Endodermal cell (in vitro differentiated cells): ENCODE measurements around the gene COTL1. TPM values are rescaled to one million over a fixed set of nuclear protein-coding genes. Genes with fewer than 3 reads are reported as not detected.

ENCODE experiments used
- DNase-seq: peaks from one replicate; pipeline ENCODE4 v3.0.0-alpha.2; 2017
- H3K27ac ChIP-seq: 2 replicates; pipeline ENCODE4 v1.5.1; 2013; ENCODE audit warnings: mild to moderate bottlenecking, low read depth, low read length, moderate library complexity
- H3K27me3 ChIP-seq: 2 replicates; pipeline ENCODE4 v1.6.1; 2013; ENCODE audit warnings: mild to moderate bottlenecking, low read length, moderate library complexity; ENCODE audit not compliant: insufficient read depth, control insufficient read depth, poor library complexity, severe bottlenecking
- H3K36me3 ChIP-seq: 2 replicates; pipeline ENCODE4 v1.7.0; 2013; ENCODE audit warnings: mild to moderate bottlenecking, low read length, moderate library complexity; ENCODE audit not compliant: control insufficient read depth, insufficient read depth
- H3K4me1 ChIP-seq: one replicate; pipeline ENCODE4 v1.7.0; 2013; ENCODE audit warnings: low read length; ENCODE audit not compliant: control insufficient read depth, insufficient read depth
- H3K4me3 ChIP-seq: 2 replicates; pipeline ENCODE4 v1.5.1; 2013; ENCODE audit warnings: mild to moderate bottlenecking, low read length, moderate library complexity
- H3K9ac ChIP-seq: 2 replicates; pipeline ENCODE4 v1.6.1; 2013; ENCODE audit warnings: mild to moderate bottlenecking, low read length, moderate library complexity; ENCODE audit not compliant: poor library complexity, severe bottlenecking; ENCODE audit errors: extremely low read depth
- H3K9me3 ChIP-seq: 2 replicates; pipeline ENCODE4 v1.6.1; 2013; ENCODE audit warnings: mild to moderate bottlenecking, low read length, moderate library complexity; ENCODE audit not compliant: control insufficient read depth
- H3K27ac Mint-ChIP-seq: 2 replicates; pipeline ENCODE4 v1.8.0; 2020; ENCODE audit warnings: mixed read lengths
- H3K27me3 Mint-ChIP-seq: 2 replicates; pipeline ENCODE4 v1.8.0; 2021; ENCODE audit warnings: mild to moderate bottlenecking, mixed read lengths; ENCODE audit not compliant: insufficient read depth
- H3K36me3 Mint-ChIP-seq: 2 replicates; pipeline ENCODE4 v1.8.0; 2020; ENCODE audit warnings: low read depth, mixed read lengths
- H3K4me1 Mint-ChIP-seq: 2 replicates; pipeline ENCODE4 v1.8.0; 2020; ENCODE audit warnings: mixed read lengths
- H3K4me3 Mint-ChIP-seq: 2 replicates; pipeline ENCODE4 v1.8.0; 2020; ENCODE audit warnings: mild to moderate bottlenecking, moderate library complexity, mixed read lengths
- H3K9me3 Mint-ChIP-seq: 2 replicates; pipeline ENCODE4 v1.8.0; 2020; ENCODE audit warnings: mild to moderate bottlenecking, mixed read lengths
- WGBS, 2 experiments: methylation state at CpG; one replicate each; pipeline versions ENCODE4 v1.1.5 to v1.1.7; 2013; ENCODE audit warnings: missing lambda C conversion rate in 2 of 2, mixed read lengths in 1 of 2; ENCODE audit not compliant: insufficient coverage in 1 of 2, insufficient read length in 1 of 2; 5-methylcytosine and 5-hydroxymethylcytosine counted together
- total RNA-seq, 2 donors: library from RNA; stranded (reverse); fragmentation: NEBNext Ultra II Directional in 1 of 2; extraction: Animal tissue kit (Norgen Biotek cat#: 25700) in 1 of 2; gene quantifications; 2 replicates in 1 of 2; 3 replicates in 1 of 2; pipeline ENCODE4 v1.2.1, GENCODE V29; 2021
- TF ChIP-seq, protein P1 (sequence below): fragments of 200-600 bp; sonication (generic); conservative IDR thresholded peaks from 2 replicates; pipeline ENCODE4 v1.5.0; 2021; ENCODE audit warnings: antibody characterized with exemption, mild to moderate bottlenecking

The COTL1 gene
- total RNA-seq, 2 donors from 2014 or later: 33.4 to 34.9 TPM

- Histone ChIP-seq H3K27me3 (no peaks in the 10 kb centered on the region), H3K4me3 (no peak overlapping the region), H3K36me3 (no peaks in the 10 kb centered on the region), H3K4me1 (no peaks in the 10 kb centered on the region), H3K27ac (peak overlapping the region; percentile 32), H3K9ac (no peak overlapping the region), H3K9me3 (peaks cover 9% of the 10 kb centered on the region)
- Mint-ChIP-seq H3K4me3 (no peak overlapping the region), H3K36me3 (peaks cover 9% of the 10 kb centered on the region), H3K4me1 (peaks cover 3% of the 10 kb centered on the region), H3K27ac (peak overlapping the region; percentile 40), H3K9me3 (peaks cover 13% of the 10 kb centered on the region), H3K27me3 (no peaks in the 10 kb centered on the region)
- TF ChIP-seq, protein P1, sequence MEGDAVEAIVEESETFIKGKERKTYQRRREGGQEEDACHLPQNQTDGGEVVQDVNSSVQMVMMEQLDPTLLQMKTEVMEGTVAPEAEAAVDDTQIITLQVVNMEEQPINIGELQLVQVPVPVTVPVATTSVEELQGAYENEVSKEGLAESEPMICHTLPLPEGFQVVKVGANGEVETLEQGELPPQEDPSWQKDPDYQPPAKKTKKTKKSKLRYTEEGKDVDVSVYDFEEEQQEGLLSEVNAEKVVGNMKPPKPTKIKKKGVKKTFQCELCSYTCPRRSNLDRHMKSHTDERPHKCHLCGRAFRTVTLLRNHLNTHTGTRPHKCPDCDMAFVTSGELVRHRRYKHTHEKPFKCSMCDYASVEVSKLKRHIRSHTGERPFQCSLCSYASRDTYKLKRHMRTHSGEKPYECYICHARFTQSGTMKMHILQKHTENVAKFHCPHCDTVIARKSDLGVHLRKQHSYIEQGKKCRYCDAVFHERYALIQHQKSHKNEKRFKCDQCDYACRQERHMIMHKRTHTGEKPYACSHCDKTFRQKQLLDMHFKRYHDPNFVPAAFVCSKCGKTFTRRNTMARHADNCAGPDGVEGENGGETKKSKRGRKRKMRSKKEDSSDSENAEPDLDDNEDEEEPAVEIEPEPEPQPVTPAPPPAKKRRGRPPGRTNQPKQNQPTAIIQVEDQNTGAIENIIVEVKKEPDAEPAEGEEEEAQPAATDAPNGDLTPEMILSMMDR: peak; percentile 29
- no peak for DNase-seq
- WGBS, 2 experiments: 91 to 98% methylated on average over 7 to 12 of the region's 12 CpGs
Observed at GRCh38 chr16:84574191-84574590, 43.7 kb downstream of the COTL1 start.

- Mint-ChIP-seq H3K27me3 (no peaks in the 10 kb centered on the region), H3K4me1 (peaks cover 3% of the 10 kb centered on the region), H3K36me3 (peaks cover 9% of the 10 kb centered on the region), H3K9me3 (peaks cover 13% of the 10 kb centered on the region), H3K4me3 (no peak overlapping the region), H3K27ac (peak overlapping the region; percentile 12)
- Histone ChIP-seq H3K27ac (no peak overlapping the region), H3K27me3 (no peaks in the 10 kb centered on the region), H3K4me3 (no peak overlapping the region), H3K9ac (no peak overlapping the region), H3K36me3 (no peaks in the 10 kb centered on the region), H3K4me1 (no peaks in the 10 kb centered on the region), H3K9me3 (peaks cover 9% of the 10 kb centered on the region)
- 85 to 88% methylated on average over 4 to 5 of the region's 5 CpGs for WGBS, 2 experiments
- TF ChIP-seq, protein P1: no peak
- DNase-seq: no peak
Observed at GRCh38 chr16:84572096-84572495, 45.8 kb downstream of the COTL1 start.

DNA sequence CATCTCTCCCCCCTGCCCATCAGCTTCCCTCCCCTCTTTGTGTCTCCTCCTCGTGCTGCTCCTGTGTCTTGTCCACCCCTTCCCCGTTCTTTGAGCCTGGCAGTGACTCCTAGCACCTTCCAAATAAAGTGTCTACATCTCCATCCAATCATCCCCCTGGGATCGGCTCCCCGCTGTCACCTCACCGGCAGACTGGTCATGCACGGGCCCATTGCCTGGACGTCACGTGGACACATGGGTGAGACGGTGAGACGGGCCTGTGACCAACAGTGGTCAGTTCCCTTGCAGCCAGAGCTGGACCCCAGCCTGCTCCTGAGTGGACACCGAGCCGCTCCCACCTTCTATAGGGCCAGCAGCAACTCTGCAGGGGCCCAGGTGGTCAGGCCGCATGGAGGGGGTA lies 46.4 kb downstream of the COTL1 start:
- Mint-ChIP-seq H3K36me3 (peaks cover 9% of the 10 kb centered on the region), H3K27ac (no peak overlapping the region), H3K4me3 (no peak overlapping the region), H3K9me3 (peaks cover 13% of the 10 kb centered on the region), H3K27me3 (no peaks in the 10 kb centered on the region), H3K4me1 (peaks cover 6% of the 10 kb centered on the region)
- 95 to 97% methylated on average over 12 to 13 of the region's 13 CpGs for WGBS, 2 experiments
- H3K27me3 ChIP-seq: no peaks in the 10 kb centered on the region
- H3K9ac ChIP-seq: no peak overlapping the region
- H3K4me1 ChIP-seq: no peaks in the 10 kb centered on the region
- H3K36me3 ChIP-seq: no peaks in the 10 kb centered on the region
- H3K9me3 ChIP-seq: peaks cover 9% of the 10 kb centered on the region
- DNase-seq: no peak
- TF ChIP-seq, protein P1: no peak
- no peak overlapping the region for H3K4me3 ChIP-seq
- no peak overlapping the region for H3K27ac ChIP-seq
